Cardiac muscle cell (in vitro differentiated cells and primary cell): Measurements from ENCODE around the gene GASK1B. TPM values are rescaled to one million over a fixed set of nuclear protein-coding genes. Genes with fewer than 3 reads are reported as not detected.

ENCODE experiments used
- DNase-seq, 2 donors: peaks; one replicate each; pipeline versions ENCODE4 v3.0.0 to v3.0.0-alpha.2; 2010 to 2017; ENCODE audit warnings: low read depth in 1 of 2, low spot score in 1 of 2
- H3K27ac ChIP-seq: fragments of 200-600 bp; sonication (generic); 2 replicates; pipeline ENCODE4 v1.5.1; 2016
- H3K27me3 ChIP-seq: fragments of 200-600 bp; sonication (generic); 2 replicates; pipeline ENCODE4 v1.6.0; 2016; ENCODE audit warnings: control low read depth
- H3K36me3 ChIP-seq: fragments of 200-600 bp; sonication (generic); 2 replicates; pipeline ENCODE4 v1.5.1; 2016; ENCODE audit warnings: control low read depth
- H3K4me1 ChIP-seq: fragments of 200-600 bp; sonication (generic); 2 replicates; pipeline ENCODE4 v1.8.1; 2017; ENCODE audit warnings: low read depth, mild to moderate bottlenecking, mixed run types
- H3K4me3 ChIP-seq: fragments of 200-600 bp; sonication (generic); 2 replicates; pipeline ENCODE4 v1.5.1; 2016; ENCODE audit warnings: mild to moderate bottlenecking
- H3K9me3 ChIP-seq: fragments of 200-600 bp; sonication (generic); 2 replicates; pipeline ENCODE4 v1.5.1; 2017; ENCODE audit warnings: low read depth, mild to moderate bottlenecking, control low read depth
- CTCF ChIP-seq: IDR thresholded peaks from 2 replicates; pipeline ENCODE4 v1.5.1; 2012; ENCODE audit warnings: low read depth, mild to moderate bottlenecking, low read length
- polyA plus RNA-seq: library from polyadenylated mRNA; unstranded; fragments of >200 nt; fragmentation: Nextera tagmentation; extraction: Ambion mirVana; gene quantifications from 2 replicates; pipeline ENCODE4 v1.2.1, GENCODE V29; 2016
- total RNA-seq: library from RNA; depleted of rRNA; stranded (reverse); fragments of >200 nt; gene quantifications from 2 replicates; pipeline ENCODE4 v1.2.3, GENCODE V29; 2016

GASK1B gene
- total and polyA plus RNA-seq, 2 experiments from 2014 or later = 8.5 to 19.1 TPM

GRCh38 chr4:158164768-158165213, 8.0 kb downstream of the GASK1B start:
- Histone ChIP-seq H3K4me1 (peaks cover 6% of the 10 kb centered on the region), H3K27me3 (no peaks in the 10 kb centered on the region), H3K27ac (no peak overlapping the region), H3K36me3 (no peaks in the 10 kb centered on the region), H3K4me3 (no peak overlapping the region), H3K9me3 (no peaks in the 10 kb centered on the region)
- no peak for DNase-seq
- TF ChIP-seq CTCF = no peak

- no peak for DNase-seq
- Histone ChIP-seq H3K27me3 (no peaks in the 10 kb centered on the region), H3K9me3 (no peaks in the 10 kb centered on the region), H3K36me3 (no peaks in the 10 kb centered on the region), H3K4me3 (no peak overlapping the region), H3K4me1 (peaks cover 5% of the 10 kb centered on the region), H3K27ac (no peak overlapping the region)
- TF ChIP-seq CTCF = peak; percentile 18
Observed at GRCh38 chr4:158163941-158164767, 8.7 kb downstream of the GASK1B start.

GRCh38 chr4:158162631-158163030, 10.2 kb downstream of the GASK1B start:
- Histone ChIP-seq H3K36me3 (no peaks in the 10 kb centered on the region), H3K4me1 (peaks cover 5% of the 10 kb centered on the region), H3K27me3 (no peaks in the 10 kb centered on the region), H3K27ac (no peak overlapping the region), H3K4me3 (no peak overlapping the region), H3K9me3 (no peaks in the 10 kb centered on the region)
- no peak for TF ChIP-seq CTCF
- no peak for DNase-seq

GRCh38 chr4:158161551-158162354, 11.1 kb downstream of the GASK1B start:
- Histone ChIP-seq H3K27me3 (no peaks in the 10 kb centered on the region), H3K4me1 (peaks cover 4% of the 10 kb centered on the region), H3K4me3 (no peak overlapping the region), H3K27ac (no peak overlapping the region), H3K36me3 (no peaks in the 10 kb centered on the region), H3K9me3 (no peaks in the 10 kb centered on the region)
- DNase-seq = peak in 1 of 2 donors; percentile 96
- no peak for TF ChIP-seq CTCF

GRCh38 chr4:158159718-158160094, 13.1 kb downstream of the GASK1B start:
- Histone ChIP-seq H3K9me3 (no peaks in the 10 kb centered on the region), H3K4me1 (no peaks in the 10 kb centered on the region), H3K27ac (no peak overlapping the region), H3K4me3 (no peak overlapping the region), H3K36me3 (no peaks in the 10 kb centered on the region), H3K27me3 (no peaks in the 10 kb centered on the region)
- no peak for TF ChIP-seq CTCF
- peak in 1 of 2 donors; percentile 30 for DNase-seq
